ENCODE results near the gene LURAP1L. TPM values are rescaled to one million over a fixed set of nuclear protein-coding genes. Genes with fewer than 3 reads are reported as not detected.
A peak's percentile ranks its signal among the peaks of the same experiment; 100 is the strongest.

The LURAP1L gene
- total and polyA plus RNA-seq, 2 of the 4 experiments (the other 2 are of a cell fraction), result 6.1 to 10.6 TPM

- WGBS, 2 experiments (ENCODE audit: extremely low coverage in 2 of 2, insufficient read length in 1 of 2), result no CpG with 5 or more reads among the region's 3 CpGs
- TF ChIP-seq MXI1 (IDR thresholded peaks at IDR 0.05; ENCODE audit: borderline replicate concordance, low read depth, low read length) (no peak), BHLHE40 (IDR thresholded peaks at IDR 0.05; ENCODE audit: low read depth, low read length) (peak; percentile 94)
- peak overlapping the region; percentile 9 for H3K4me2 ChIP-seq (ENCODE audit: low read depth, low read length)
- H2BK120ac ChIP-seq (ENCODE audit: low read depth, low read length), result no peak overlapping the region
- no peaks in the 10 kb centered on the region for H3K9me3 ChIP-seq (ENCODE audit: control insufficient read depth, insufficient read depth, low read length)
- no peak overlapping the region for H4K5ac ChIP-seq (ENCODE audit: low read depth, low read length)
- H4K8ac ChIP-seq (ENCODE audit: low read depth in 2 of 2, low read length in 2 of 2), result no peak overlapping the region
- H2AFZ ChIP-seq (replicated peaks; ENCODE audit: low read length, poor library complexity), result no peak overlapping the region
- peaks cover 4% of the 10 kb centered on the region for H3K4me1 ChIP-seq (ENCODE audit: control insufficient read depth, insufficient read depth, low read length)
- H2AK5ac ChIP-seq (ENCODE audit: low read depth, low read length), result no peak overlapping the region
- H2BK5ac ChIP-seq (ENCODE audit: low read depth, low read length, poor library complexity, severe bottlenecking), result no peak overlapping the region
- H2BK15ac ChIP-seq (ENCODE audit: low read depth, low read length), result no peak overlapping the region
- dilution Hi-C loops (cut with HindIII; ENCODE audit: low sequenced_read_pairs, unreplicated experiment) (no loop called here), intact Hi-C loops (cut with micrococcal nuclease) (no loop called here), in situ Hi-C loops (cut with MboI; ENCODE audit: low sequenced_read_pairs) (no loop called here)
- H3K36me3 ChIP-seq (ENCODE audit: control insufficient read depth, insufficient read depth, low read length), result no peaks in the 10 kb centered on the region
- POLR2A ChIA-PET (ENCODE audit: unreplicated experiment), result no interaction called here
- 0 out of 2 replicates have a peak, but pooled peaks cover 4% of the 10 kb centered on the region for H3K9me1 ChIP-seq (ENCODE audit: insufficient read depth, low read length)
- H3K27me3 ChIP-seq (ENCODE audit: control insufficient read depth, insufficient read depth, low read length), result no peaks in the 10 kb centered on the region
- peak overlapping the region; percentile 44; the same call in 1 of the 2 replicates for H3K23ac ChIP-seq (ENCODE audit: low read depth, low read length)
- 0 out of 2 replicates have a peak overlapping the region, but pooled peaks have one; percentile 5 for H3K14ac ChIP-seq (replicated peaks; ENCODE audit: low read depth, low read length)
- H3K27ac ChIP-seq (ENCODE audit: insufficient read depth, low read length), result no peak overlapping the region
- no peaks in the 10 kb centered on the region for H4K20me1 ChIP-seq (ENCODE audit: insufficient read depth, low read length)
- BruUV-seq (replicated peaks), result no TSS peak
- no peak overlapping the region for H3K9ac ChIP-seq (ENCODE audit: low read depth, low read length)
- no peak overlapping the region for H2AK9ac ChIP-seq (replicated peaks; ENCODE audit: low read depth, low read length, poor library complexity)
- H3K56ac ChIP-seq (ENCODE audit: extremely low read depth, insufficient read depth, low read length), result no peak overlapping the region
- ATAC-seq (ENCODE audit: low read depth) (no peak), DNase-seq (peak; percentile 47)
- H4K91ac ChIP-seq (ENCODE audit: insufficient read depth, low read depth, low read length), result no peak overlapping the region
- no peak overlapping the region for H3K18ac ChIP-seq (ENCODE audit: low read depth, low read length)
- CTCF ChIA-PET, result no interaction called here
- no peak overlapping the region for H2BK20ac ChIP-seq (ENCODE audit: low read depth, low read length)
- H3K79me1 ChIP-seq (ENCODE audit: low read depth in 1 of 2, low read length in 2 of 2), result peaks cover 0 to 8% of the 10 kb centered on the region in 2 experiments; a peak in 1 of 4 replicates
- H3K4me3 ChIP-seq (ENCODE audit: insufficient read depth, low read depth, low read length), result no peak overlapping the region
- no peak overlapping the region for H3K4ac ChIP-seq (ENCODE audit: low read depth, low read length)
These were observed 2.9 kb upstream of the LURAP1L start for GRCh38 chr9:12771891-12772290.

Measured in IMR-90 (cell line).